Mesendoderm (in vitro differentiated cells): Measurements from ENCODE around the gene SH3RF1.

Source experiments
- DNase-seq: peaks from one replicate; pipeline ENCODE4 v3.0.0; 2013
- H2AK5ac ChIP-seq: 2 replicates; pipeline ENCODE4 v1.6.1; 2013; ENCODE audit warnings: low read length, inconsistent platforms
- H2BK120ac ChIP-seq: 2 replicates; pipeline ENCODE4 v1.6.1; 2013; ENCODE audit warnings: low read depth, mild to moderate bottlenecking, low read length, moderate library complexity, mixed read lengths
- H2BK15ac ChIP-seq: replicated peaks from 2 replicates; pipeline ENCODE4 v1.6.1; 2013; ENCODE audit warnings: low read depth, mild to moderate bottlenecking, moderate library complexity
- H2BK5ac ChIP-seq: 2 replicates; pipeline ENCODE4 v1.6.1; 2013; ENCODE audit warnings: low read length, inconsistent platforms
- H3K18ac ChIP-seq: 2 replicates; pipeline ENCODE4 v1.6.1; 2013; ENCODE audit warnings: mild to moderate bottlenecking, low read length, mixed read lengths
- H3K23ac ChIP-seq: one replicate; pipeline ENCODE4 v1.6.1; 2013; ENCODE audit warnings: low read length
- H3K27ac ChIP-seq: 2 replicates; pipeline ENCODE4 v1.5.1; 2013; ENCODE audit warnings: low read depth, mild to moderate bottlenecking, inconsistent platforms, low read length, moderate library complexity
- H3K27me3 ChIP-seq: 2 replicates; pipeline ENCODE4 v1.6.1; 2013; ENCODE audit warnings: low read length, control low read depth, mild to moderate bottlenecking, inconsistent platforms; ENCODE audit not compliant: insufficient read depth, poor library complexity
- H3K36me3 ChIP-seq: 2 replicates; pipeline ENCODE4 v1.6.1; 2013; ENCODE audit warnings: low read length, inconsistent platforms; ENCODE audit not compliant: control insufficient read depth, insufficient read depth
- H3K4ac ChIP-seq: one replicate; pipeline ENCODE4 v1.6.1; 2013; ENCODE audit warnings: low read depth, mild to moderate bottlenecking, low read length, moderate library complexity
- H3K4me1 ChIP-seq: 2 replicates; pipeline ENCODE4 v1.6.1; 2013; ENCODE audit warnings: low read depth, low read length, inconsistent platforms; ENCODE audit not compliant: control insufficient read depth
- H3K4me2 ChIP-seq: 2 replicates; pipeline ENCODE4 v1.6.1; 2013; ENCODE audit warnings: low read length
- H3K4me3 ChIP-seq: 2 replicates; pipeline ENCODE4 v1.5.1; 2013; ENCODE audit warnings: mild to moderate bottlenecking, low read length
- H3K56ac ChIP-seq: one replicate; pipeline ENCODE4 v1.6.1; 2013; ENCODE audit warnings: low read length
- H3K79me1 ChIP-seq: 2 replicates; pipeline ENCODE4 v1.6.1; 2013; ENCODE audit warnings: low read length, inconsistent platforms
- H3K79me2 ChIP-seq: 2 replicates; pipeline ENCODE4 v1.6.1; 2013; ENCODE audit warnings: mild to moderate bottlenecking, low read length; ENCODE audit not compliant: control insufficient read depth, insufficient read depth
- H3K9ac ChIP-seq: 2 replicates; pipeline ENCODE4 v1.6.1; 2013; ENCODE audit warnings: low read length, inconsistent platforms
- H4K5ac ChIP-seq: one replicate; pipeline ENCODE4 v1.6.1; 2013; ENCODE audit warnings: low read length
- H4K8ac ChIP-seq: one replicate; pipeline ENCODE4 v1.6.1; 2013; ENCODE audit warnings: low read depth, mild to moderate bottlenecking, control low read depth, low read length, moderate library complexity
- WGBS: extraction: QIAGEN DNeasy Blood & Tissue Kit; methylation state at CpG from one replicate; pipeline ENCODE4 v1.1.7; 2013; ENCODE audit warnings: low lambda C conversion rate, missing lambda C conversion rate; ENCODE audit not compliant: insufficient coverage; ENCODE audit errors: extremely low coverage; 5-methylcytosine and 5-hydroxymethylcytosine counted together

SH3RF1 gene

GRCh38 chr4:169256856-169257761 lies 13.6 kb downstream of the SH3RF1 start:
- Histone ChIP-seq H3K79me1 (peaks cover 2% of the 10 kb centered on the region), H2BK120ac (no peak overlapping the region), H2AK5ac (no peak overlapping the region), H3K9ac (no peak overlapping the region), H3K56ac (peak overlapping the region; percentile 15), H3K4me2 (no peak overlapping the region), H3K36me3 (no peaks in the 10 kb centered on the region), H3K4ac (no peak overlapping the region), H3K79me2 (peaks cover 43% of the 10 kb centered on the region), H3K27ac (no peak overlapping the region), H4K5ac (no peak overlapping the region), H3K4me3 (no peak overlapping the region), H2BK15ac (no peak overlapping the region), H2BK5ac (no peak overlapping the region), H3K27me3 (no peaks in the 10 kb centered on the region), H3K23ac (no peak overlapping the region), H3K4me1 (peaks cover 12% of the 10 kb centered on the region), H3K18ac (no peak overlapping the region), H4K8ac (no peak overlapping the region)
- WGBS = no CpG with 5 or more reads among the region's 4 CpGs
- no peak for DNase-seq

DNA sequence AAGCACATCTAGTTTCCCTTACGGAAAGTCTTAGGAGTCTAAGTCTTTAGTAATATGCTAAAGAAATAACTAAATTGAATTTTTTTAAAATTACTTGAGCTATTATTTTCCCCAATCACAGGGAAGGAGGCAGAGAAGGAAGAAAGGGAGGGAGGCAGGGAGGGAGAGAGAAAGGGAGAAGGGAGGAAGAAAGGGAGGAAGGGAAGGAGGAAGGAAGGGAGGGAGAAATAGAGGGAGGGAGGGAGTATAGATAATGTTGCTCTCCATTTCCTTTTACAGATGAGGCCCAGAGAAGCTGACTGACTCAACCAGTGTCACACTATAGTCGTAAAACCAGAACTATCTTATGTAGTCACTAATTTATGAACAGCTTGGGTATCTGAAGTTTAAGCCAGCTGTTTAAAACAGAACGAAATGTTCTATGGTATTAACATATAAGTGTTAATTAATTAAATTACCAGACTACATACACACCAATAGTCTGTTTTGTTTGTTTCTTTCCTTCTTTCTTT lies 14.6 kb downstream of the SH3RF1 start:
- DNase-seq = no peak
- Histone ChIP-seq H3K56ac (no peak overlapping the region), H3K4me1 (peaks cover 19% of the 10 kb centered on the region), H3K4me2 (no peak overlapping the region), H3K27me3 (no peaks in the 10 kb centered on the region), H3K36me3 (no peaks in the 10 kb centered on the region), H3K18ac (no peak overlapping the region), H2BK15ac (no peak overlapping the region), H2AK5ac (no peak overlapping the region), H3K79me1 (peaks cover 2% of the 10 kb centered on the region), H4K8ac (no peak overlapping the region), H2BK5ac (no peak overlapping the region), H3K27ac (no peak overlapping the region), H3K9ac (no peak overlapping the region), H4K5ac (no peak overlapping the region), H3K4me3 (no peak overlapping the region), H3K4ac (no peak overlapping the region), H2BK120ac (no peak overlapping the region), H3K23ac (no peak overlapping the region), H3K79me2 (peaks cover 44% of the 10 kb centered on the region)
- WGBS = no CpG with 5 or more reads among the region's 3 CpGs

GRCh38 chr4:169254546-169254983 lies 16.2 kb downstream of the SH3RF1 start:
- no peak overlapping the region for H2BK5ac ChIP-seq
- H3K4me1 ChIP-seq = peaks cover 27% of the 10 kb centered on the region
- no peak overlapping the region for H3K56ac ChIP-seq
- H4K8ac ChIP-seq = no peak overlapping the region
- H3K79me2 ChIP-seq = peaks cover 41% of the 10 kb centered on the region
- no peaks in the 10 kb centered on the region for H3K36me3 ChIP-seq
- no peak for DNase-seq
- H3K18ac ChIP-seq = no peak overlapping the region
- no peak overlapping the region for H3K4me2 ChIP-seq
- H3K79me1 ChIP-seq = peaks cover 2% of the 10 kb centered on the region
- H3K27me3 ChIP-seq = no peaks in the 10 kb centered on the region
- H4K5ac ChIP-seq = no peak overlapping the region
- no CpG with 5 or more reads among the region's 5 CpGs for WGBS
- H3K4ac ChIP-seq = no peak overlapping the region
- H3K23ac ChIP-seq = no peak overlapping the region
- H3K4me3 ChIP-seq = no peak overlapping the region
- no peak overlapping the region for H2BK120ac ChIP-seq
- no peak overlapping the region for H3K27ac ChIP-seq
- H3K9ac ChIP-seq = no peak overlapping the region
- no peak overlapping the region for H2BK15ac ChIP-seq
- no peak overlapping the region for H2AK5ac ChIP-seq

GRCh38 chr4:169253904-169254303 lies 16.9 kb downstream of the SH3RF1 start:
- Histone ChIP-seq H3K27me3 (no peaks in the 10 kb centered on the region), H3K23ac (no peak overlapping the region), H4K5ac (no peak overlapping the region), H3K36me3 (no peaks in the 10 kb centered on the region), H2BK5ac (no peak overlapping the region), H3K79me1 (no peaks in the 10 kb centered on the region), H3K27ac (no peak overlapping the region), H3K4me2 (no peak overlapping the region), H2BK120ac (no peak overlapping the region), H3K9ac (no peak overlapping the region), H4K8ac (no peak overlapping the region), H3K56ac (no peak overlapping the region), H3K4me3 (no peak overlapping the region), H3K4me1 (peaks cover 27% of the 10 kb centered on the region), H2AK5ac (no peak overlapping the region), H2BK15ac (no peak overlapping the region), H3K18ac (no peak overlapping the region), H3K79me2 (peaks cover 41% of the 10 kb centered on the region), H3K4ac (no peak overlapping the region)
- no peak for DNase-seq
- no CpG with 5 or more reads among the region's 1 CpG for WGBS

DNA sequence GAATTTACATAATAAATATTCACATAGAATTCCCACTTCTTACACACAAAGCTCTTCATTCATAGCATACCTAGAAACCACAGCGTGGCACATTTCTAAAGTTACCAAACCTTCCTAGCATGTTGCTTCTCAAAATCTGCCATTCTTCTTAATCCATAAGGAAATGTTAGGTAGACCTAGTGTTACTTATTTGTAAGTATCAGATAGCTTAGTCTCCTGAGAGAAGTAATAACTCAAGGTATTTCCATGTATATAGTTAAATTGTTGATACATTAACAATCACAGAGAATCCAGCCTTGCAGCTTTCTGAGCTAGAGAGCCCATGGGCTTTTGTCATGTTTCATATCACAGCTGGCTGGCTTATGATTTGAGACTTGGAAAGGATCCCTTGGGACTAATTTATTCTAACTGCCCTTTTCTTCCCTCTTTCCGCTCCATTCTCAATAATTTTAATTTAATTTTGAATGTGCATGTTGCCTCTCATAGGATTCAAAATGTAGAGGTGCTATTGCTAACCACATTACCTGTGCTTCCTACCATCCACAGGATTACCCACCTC lies 17.6 kb downstream of the SH3RF1 start:
- H2BK15ac ChIP-seq = peak overlapping the region; percentile 57
- H3K23ac ChIP-seq = no peak overlapping the region
- H2BK120ac ChIP-seq = no peak overlapping the region
- H4K5ac ChIP-seq = no peak overlapping the region
- no peak overlapping the region for H3K4me3 ChIP-seq
- H3K56ac ChIP-seq = no peak overlapping the region
- H3K18ac ChIP-seq = no peak overlapping the region
- H4K8ac ChIP-seq = no peak overlapping the region
- no CpG with 5 or more reads among the region's 2 CpGs for WGBS
- H3K27ac ChIP-seq = no peak overlapping the region
- H3K79me2 ChIP-seq = peaks cover 44% of the 10 kb centered on the region
- H3K4me1 ChIP-seq = peaks cover 27% of the 10 kb centered on the region
- no peaks in the 10 kb centered on the region for H3K27me3 ChIP-seq
- H2AK5ac ChIP-seq = no peak overlapping the region
- H3K9ac ChIP-seq = no peak overlapping the region
- H3K4ac ChIP-seq = no peak overlapping the region
- H2BK5ac ChIP-seq = no peak overlapping the region
- peaks cover 2% of the 10 kb centered on the region for H3K79me1 ChIP-seq
- no peak overlapping the region for H3K4me2 ChIP-seq
- H3K36me3 ChIP-seq = no peaks in the 10 kb centered on the region
- no peak for DNase-seq
